SK-N-MC (cell line): ENCODE measurements around the gene JADE2.
A peak's percentile ranks its signal among the peaks of the same experiment; 100 is the strongest.
"Not testable (repeated sequence)": the region's sequence is repeated elsewhere in the genome, so short reads cannot be mapped to it uniquely, and the experiment has no call there.

Experiments used
- DNase-seq: peaks from one replicate; pipeline ENCODE4 v3.0.0-alpha.2; 2011; ENCODE audit warnings: low read depth, low spot score
- H3K27ac ChIP-seq: fragments of 200-600 bp; sonication (generic); 2 replicates; pipeline ENCODE4 v1.5.1; 2016; ENCODE audit warnings: mixed run types
- H3K36me3 ChIP-seq: fragments of 200-600 bp; sonication (generic); 2 replicates; pipeline ENCODE4 v1.6.1; 2017; ENCODE audit warnings: antibody characterized with exemption, low read length, mixed read lengths; ENCODE audit not compliant: insufficient read depth
- H3K4me3 ChIP-seq: fragments of 200-600 bp; sonication (generic); 2 replicates; pipeline ENCODE4 v1.5.1; 2016
- H3K9ac ChIP-seq: fragments of 200-600 bp; sonication (generic); 2 replicates; pipeline ENCODE4 v1.8.0; 2017; ENCODE audit warnings: mixed run types, mixed read lengths; ENCODE audit not compliant: insufficient read length
- H3K9me3 ChIP-seq: fragments of 200-600 bp; sonication (generic); 2 replicates; pipeline ENCODE4 v1.6.1; 2017; ENCODE audit warnings: low read depth, mild to moderate bottlenecking, antibody characterized with exemption, low read length, moderate library complexity, mixed read lengths
- EZH2 ChIP-seq: fragments of 200-600 bp; sonication (generic); IDR thresholded peaks from one replicate; pipeline ENCODE4 v1.6.1; 2017; ENCODE audit warnings: antibody characterized with exemption
- FOXP2 ChIP-seq: optimal IDR thresholded peaks from 2 replicates; pipeline ENCODE3; 2011; ENCODE audit warnings: mild to moderate bottlenecking, moderate library complexity; ENCODE audit not compliant: insufficient read depth; ENCODE audit errors: extremely low read length, control extremely low read depth
- POLR2AphosphoS5 ChIP-seq: IDR thresholded peaks from 2 replicates; pipeline ENCODE4 v1.6.1; 2012; ENCODE audit warnings: mild to moderate bottlenecking, low read depth, low read length, borderline replicate concordance

Gene JADE2

GRCh38 chr5:134550271-134551214 lies 25.1 kb downstream of the JADE2 start:
- TF ChIP-seq POLR2AphosphoS5: no peak
- no peak for TF ChIP-seq EZH2
- no peak for TF ChIP-seq FOXP2
- Histone ChIP-seq H3K4me3 (no peak overlapping the region), H3K9me3 (no peaks in the 10 kb centered on the region), H3K27ac (no peak overlapping the region), H3K9ac (no peak overlapping the region), H3K36me3 (peaks cover 5% of the 10 kb centered on the region; the same call in 1 of the 2 replicates)
- DNase-seq: no peak

GRCh38 chr5:134551901-134552300 lies 26.4 kb downstream of the JADE2 start:
- DNase-seq: no peak
- no peak overlapping the region for H3K9ac ChIP-seq

GRCh38 chr5:134552301-134552700 lies 26.8 kb downstream of the JADE2 start:
- no peak for TF ChIP-seq FOXP2
- no peak for TF ChIP-seq EZH2
- TF ChIP-seq POLR2AphosphoS5: no peak
- H3K27ac ChIP-seq: no peak overlapping the region
- peaks cover 3% of the 10 kb centered on the region; the same call in 1 of the 2 replicates for H3K36me3 ChIP-seq
- no peak for DNase-seq
- H3K4me3 ChIP-seq: no peak overlapping the region
- no peaks in the 10 kb centered on the region for H3K9me3 ChIP-seq
- no peak overlapping the region for H3K9ac ChIP-seq

More at GRCh38 chr5:134551901-134552300, 26.4 kb downstream of the JADE2 start:
- Histone ChIP-seq H3K27ac (no peak overlapping the region), H3K9me3 (no peaks in the 10 kb centered on the region), H3K36me3 (peaks cover 3% of the 10 kb centered on the region; the same call in 1 of the 2 replicates), H3K4me3 (no peak overlapping the region)
- TF ChIP-seq EZH2 (no peak), POLR2AphosphoS5 (no peak), FOXP2 (no peak)

DNA sequence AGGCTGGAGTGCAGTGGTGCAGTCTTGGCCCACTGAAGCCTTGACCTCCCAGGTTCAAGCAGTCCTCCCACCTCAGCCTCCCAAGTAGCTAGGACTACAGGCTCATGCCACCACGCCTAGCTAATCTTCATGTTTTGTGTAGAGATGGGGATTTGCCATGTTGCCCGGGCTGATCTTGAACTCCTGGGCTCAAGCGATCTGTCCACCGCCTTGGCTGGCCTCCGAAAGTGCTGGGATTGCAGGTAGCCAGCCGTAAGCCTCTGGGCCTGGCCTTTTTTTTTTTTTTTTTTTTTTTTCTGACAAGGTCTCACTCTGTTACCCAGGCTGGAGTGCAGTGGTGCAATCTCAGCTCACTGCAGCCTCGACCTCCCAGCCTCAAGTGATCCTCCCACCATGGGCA lies 27.2 kb downstream of the JADE2 start:
- not testable (repeated sequence) for H3K36me3 ChIP-seq, DNase-seq, H3K4me3 ChIP-seq, H3K9ac ChIP-seq, H3K9me3 ChIP-seq, H3K27ac ChIP-seq

DNA sequence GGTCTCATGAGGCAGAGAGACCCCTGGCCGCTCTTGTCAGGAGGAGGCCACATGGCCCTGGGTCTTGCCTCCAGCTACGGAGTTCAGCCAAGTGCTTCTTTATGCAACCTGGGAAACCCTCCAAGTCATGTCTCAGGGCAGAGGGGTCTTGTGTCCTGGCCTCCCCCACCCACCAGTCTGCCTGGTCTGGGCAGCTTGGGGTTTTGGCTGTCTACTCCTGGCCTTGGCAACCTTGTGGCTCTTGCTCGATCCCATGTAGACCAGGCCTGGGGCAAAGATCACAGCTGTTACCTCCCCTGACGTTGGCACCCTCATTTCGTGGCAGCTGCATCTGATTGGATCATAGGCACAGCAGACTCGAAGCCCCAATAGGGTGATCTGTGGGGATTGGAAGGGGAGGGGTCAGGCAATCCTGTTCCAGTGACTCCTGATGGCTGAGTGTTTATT lies 28.4 kb downstream of the JADE2 start:
- no peak overlapping the region for H3K27ac ChIP-seq
- peaks cover 3% of the 10 kb centered on the region; the same call in 1 of the 2 replicates for H3K36me3 ChIP-seq
- no peak overlapping the region for H3K9ac ChIP-seq
- no peak for DNase-seq
- no peaks in the 10 kb centered on the region for H3K9me3 ChIP-seq
- TF ChIP-seq POLR2AphosphoS5 (no peak), EZH2 (no peak), FOXP2 (no peak)
- no peak overlapping the region for H3K4me3 ChIP-seq

DNA sequence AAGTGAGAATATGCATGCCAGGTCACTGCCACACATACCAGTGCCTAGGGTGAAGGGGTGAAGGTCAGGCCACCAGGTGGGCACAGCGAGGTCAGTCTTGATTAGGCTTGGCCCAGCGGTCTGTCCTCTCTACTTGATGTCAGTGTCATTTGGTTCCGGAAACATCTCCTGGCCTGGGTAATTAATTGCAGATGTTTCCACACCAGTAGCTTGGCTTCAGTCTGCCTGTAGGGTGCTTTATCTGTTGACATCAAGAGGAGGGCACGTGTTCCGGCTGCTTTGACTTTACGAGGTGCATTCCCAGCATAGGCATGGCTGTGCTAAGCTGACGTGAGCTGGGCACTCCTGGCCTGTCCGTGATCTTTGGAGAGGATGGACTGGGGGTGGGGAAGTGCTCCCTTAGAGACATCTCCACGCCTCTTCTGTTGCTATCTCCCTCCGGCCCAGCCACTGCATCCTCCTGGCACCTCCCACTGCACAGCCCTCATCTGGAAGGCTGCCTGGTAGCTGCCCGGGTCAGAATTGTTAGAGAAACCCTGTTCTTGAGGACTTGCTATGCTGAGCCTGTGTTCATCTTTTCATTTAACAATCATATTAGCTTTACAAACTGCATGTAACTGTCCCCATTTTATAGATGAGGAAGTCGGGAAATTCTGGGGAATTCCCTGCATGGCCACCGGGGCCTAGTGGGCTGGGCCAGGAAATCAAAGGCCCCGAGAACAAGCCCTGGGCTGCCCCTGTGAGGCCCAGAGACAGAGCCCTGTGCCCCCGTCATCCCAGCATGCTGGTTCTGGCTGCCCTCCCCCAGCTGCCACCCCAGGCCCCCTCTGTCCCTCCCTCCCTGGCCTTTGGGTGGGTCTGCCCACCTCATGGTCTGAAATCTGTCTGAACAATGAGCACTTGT lies 29.1 kb downstream of the JADE2 start:
- H3K9me3 ChIP-seq: no peaks in the 10 kb centered on the region
- no peak for TF ChIP-seq FOXP2
- no peak for TF ChIP-seq POLR2AphosphoS5
- TF ChIP-seq EZH2: no peak
- no peak overlapping the region for H3K4me3 ChIP-seq
- no peak overlapping the region for H3K27ac ChIP-seq
- DNase-seq: no peak
- H3K9ac ChIP-seq: no peak overlapping the region
- peaks cover 3% of the 10 kb centered on the region; the same call in 1 of the 2 replicates for H3K36me3 ChIP-seq

DNA sequence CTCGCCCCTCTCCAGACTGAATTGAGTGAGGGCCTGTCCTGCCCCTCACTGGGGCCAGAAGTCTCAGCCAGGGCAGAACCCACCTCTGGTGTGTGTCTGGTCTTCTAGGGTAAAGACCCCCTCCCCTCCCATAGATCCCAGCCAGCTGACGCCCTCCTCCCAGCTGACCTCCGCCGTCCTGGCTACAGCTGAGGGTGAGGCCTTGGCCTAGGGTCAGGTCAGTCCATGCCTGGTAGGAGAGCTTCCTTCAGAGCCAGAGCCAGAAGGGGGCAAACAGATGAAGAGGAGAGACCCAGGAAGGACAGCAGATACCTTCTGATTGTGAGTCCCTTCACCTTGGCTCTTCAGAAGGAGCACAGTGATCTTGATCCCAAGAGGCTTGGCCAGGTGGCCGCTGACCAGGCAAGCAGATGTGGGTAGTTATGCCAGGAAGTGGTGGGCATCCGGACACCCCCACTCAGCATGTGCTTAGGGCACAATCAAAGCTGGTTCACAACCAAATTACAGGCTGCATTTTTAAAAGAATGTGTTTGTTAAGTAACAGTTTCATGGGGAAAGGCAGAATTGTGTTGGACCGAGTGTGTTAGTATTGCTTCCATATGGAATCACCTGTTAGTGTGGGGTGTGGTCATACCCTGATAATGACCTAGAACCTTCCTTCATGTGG lies 29.9 kb downstream of the JADE2 start:
- Histone ChIP-seq H3K4me3 (no peak overlapping the region), H3K27ac (0 out of 2 replicates have a peak overlapping the region, but pooled peaks have one; percentile 30), H3K9ac (no peak overlapping the region), H3K36me3 (peaks cover 3% of the 10 kb centered on the region; the same call in 1 of the 2 replicates), H3K9me3 (no peaks in the 10 kb centered on the region)
- no peak for DNase-seq
- TF ChIP-seq FOXP2: no peak
- no peak for TF ChIP-seq EZH2
- TF ChIP-seq POLR2AphosphoS5: no peak
